HCT116 (cell line): ENCODE results near the gene RRAD. TPM values are rescaled to one million over a fixed set of nuclear protein-coding genes. Genes with fewer than 3 reads are reported as not detected.

Experiments
- ATAC-seq: fragments of 200-7000 bp; cut with Tn5 transposase; 2 replicates; pipeline ENCODE4 v1.9.1; 2020; ENCODE audit warnings: mild to moderate bottlenecking, moderate library complexity
- BruUV-seq: library from RNA; stranded (reverse); fragments of 400-500 nt; replicated peaks from 2 replicates; lab custom pipeline; 2021; lab: Mats Ljungman, UMichigan
- CTCF ChIA-PET: fragments of 300-600 bp; sonication (Branson Sonifier 250); formaldehyde crosslinking; loops from one replicate; lab custom pipeline; 2021; ENCODE audit warnings: antibody characterized with exemption; lab: Charles Lee
- POLR2A ChIA-PET: fragments of 300-600, 350-600 bp; sonication (Branson Sonifier 250); formaldehyde crosslinking; loops from one replicate; lab custom pipeline; 2021; ENCODE audit warnings: antibody characterized with exemption; lab: Charles Lee
- RAD21 ChIA-PET, 2 experiments: fragments of 300-600 bp; sonication (Branson Sonifier 250); formaldehyde crosslinking; loops; one replicate each; lab custom pipeline; 2023; ENCODE audit warnings: low total read pairs in 2 of 2; ENCODE audit not compliant: uncharacterized antibody in 2 of 2, unreplicated experiment in 2 of 2, low non-redundant PET in 1 of 2; lab: Charles Lee
- DNase-seq: peaks from one replicate; pipeline ENCODE4 v3.0.0-alpha.2; 2010; ENCODE audit warnings: low read depth, low spot score
- H2AFZ ChIP-seq: fragments of 200-600 bp; shearing (Covaris generic), sonication (generic); 2 replicates; pipeline ENCODE4 v1.6.1; 2017; ENCODE audit warnings: low read depth, mixed run types, mixed read lengths, antibody characterized with exemption, low read length; ENCODE audit not compliant: poor library complexity, severe bottlenecking
- H3K27ac ChIP-seq: 2 replicates; pipeline ENCODE4 v1.5.1; 2012; ENCODE audit warnings: low read depth, low read length
- H3K27me3 ChIP-seq: fragments of 200-600 bp; sonication (generic); 2 replicates; pipeline ENCODE4 v1.6.1; 2016; ENCODE audit warnings: mixed run types, low read length, mixed read lengths; ENCODE audit not compliant: insufficient read depth
- H3K36me3 ChIP-seq, 2 experiments: fragments of 200-500 bp in 1 of 2; fragments of 200-600 bp in 1 of 2; sonication (Bioruptor generic) in 1 of 2; sonication (generic) in 1 of 2; 2 replicates each; pipeline versions ENCODE4 v1.5.1 to v1.6.1; 2014 to 2016; ENCODE audit warnings: low read length in 2 of 2, inconsistent platforms in 1 of 2, mixed read lengths in 1 of 2, mixed run types in 1 of 2; ENCODE audit not compliant: insufficient read depth in 2 of 2, control insufficient read depth in 1 of 2
- H3K4me1 ChIP-seq, 2 experiments: fragments of 200-600 bp in 1 of 2; sonication (generic) in 1 of 2; 2 replicates each; pipeline versions ENCODE4 v1.5.1 to v1.6.1; 2012 to 2017; ENCODE audit warnings: low read length in 2 of 2, inconsistent platforms in 1 of 2, mild to moderate bottlenecking in 1 of 2, mixed read lengths in 1 of 2, mixed run types in 1 of 2, moderate library complexity in 1 of 2; ENCODE audit not compliant: insufficient read depth in 2 of 2, control insufficient read depth in 1 of 2
- H3K4me2 ChIP-seq: fragments of 200-600 bp; sonication (generic); 2 replicates; pipeline ENCODE4 v1.6.1; 2017; ENCODE audit warnings: mixed run types, low read length, mixed read lengths
- H3K4me3 ChIP-seq, 2 experiments: fragments of 200-600 bp in 1 of 2; sonication (generic) in 1 of 2; replicated peaks in 1 of 2; 2 replicates each; pipeline ENCODE4 v1.5.1; 2011 to 2016; ENCODE audit warnings: low read length in 2 of 2, control low read depth in 1 of 2, low read depth in 1 of 2, mild to moderate bottlenecking in 1 of 2, mixed read lengths in 1 of 2, mixed run types in 1 of 2
- H3K79me2 ChIP-seq: fragments of 200-600 bp; sonication (generic); 2 replicates; pipeline ENCODE4 v1.6.1; 2017; ENCODE audit warnings: mild to moderate bottlenecking, mixed run types, low read length, moderate library complexity, mixed read lengths; ENCODE audit not compliant: insufficient read depth
- H3K9ac ChIP-seq: fragments of 200-600 bp; sonication (generic); 2 replicates; pipeline ENCODE4 v1.6.1; 2016; ENCODE audit warnings: low read length, mixed read lengths
- H3K9me2 ChIP-seq: fragments of 200-600 bp; sonication (generic), shearing (Covaris generic); 2 replicates; pipeline ENCODE4 v1.6.1; 2017; ENCODE audit warnings: mixed run types, mild to moderate bottlenecking, moderate library complexity; ENCODE audit not compliant: insufficient read depth
- H3K9me3 ChIP-seq, 2 experiments: fragments of 200-500 bp in 1 of 2; fragments of 200-600 bp in 1 of 2; sonication (Bioruptor generic) in 1 of 2; sonication (generic) in 1 of 2; 2 replicates each; pipeline ENCODE4 v1.6.1; 2014 to 2017; ENCODE audit warnings: low read length in 2 of 2, mixed read lengths in 2 of 2, inconsistent platforms in 1 of 2, low read depth in 1 of 2, mild to moderate bottlenecking in 1 of 2, mixed run types in 1 of 2, moderate library complexity in 1 of 2; ENCODE audit not compliant: control insufficient read depth in 1 of 2, insufficient read depth in 1 of 2
- H4K20me1 ChIP-seq: fragments of 200-600 bp; sonication (generic), shearing (Covaris generic); 2 replicates; pipeline ENCODE4 v1.6.1; 2017; ENCODE audit warnings: mixed run types, mild to moderate bottlenecking, moderate library complexity; ENCODE audit not compliant: insufficient read depth
- CEBPB ChIP-seq: IDR thresholded peaks from 2 replicates; pipeline ENCODE4 v1.6.1; 2012; ENCODE audit warnings: low read depth
- ELF1 ChIP-seq: IDR thresholded peaks from 2 replicates; pipeline ENCODE4 v1.6.1; 2012; ENCODE audit warnings: low read depth, borderline replicate concordance
- EZH2phosphoT487 ChIP-seq: fragments of 200-600 bp; IDR thresholded peaks from 2 replicates; pipeline ENCODE4 v1.6.1; 2018; ENCODE audit warnings: antibody characterized with exemption, borderline replicate concordance
- JUND ChIP-seq: IDR thresholded peaks from 2 replicates; pipeline ENCODE4 v1.6.1; 2012
- SIN3A ChIP-seq: IDR thresholded peaks from 2 replicates; pipeline ENCODE4 v1.6.1; 2012; ENCODE audit warnings: low read depth
- TCF7L2 ChIP-seq: IDR thresholded peaks from 2 replicates; pipeline ENCODE4 v1.7.0; 2011; ENCODE audit warnings: borderline replicate concordance, inconsistent platforms; ENCODE audit not compliant: insufficient read depth, insufficient read length; ENCODE audit errors: extremely low read depth
- ZFX ChIP-seq: fragments of 450-650 bp; IDR thresholded peaks from 2 replicates; pipeline ENCODE4 v1.6.1; 2017
- intact Hi-C: fragments of 100-400 bp; cut with micrococcal nuclease; formaldehyde crosslinking; loops from 2 replicates; pipeline ENCODE4 v1.10.0; 2022
- total RNA-seq: library from RNA; stranded (reverse); gene quantifications from one replicate; pipeline ENCODE4 v1.2.1, GENCODE V29; 2021; ENCODE audit not compliant: unreplicated experiment
- TF ChIP-seq, protein P1 (sequence below): IDR thresholded peaks from 2 replicates; pipeline ENCODE4 v1.6.1; 2011; ENCODE audit warnings: mild to moderate bottlenecking, low read length, moderate library complexity; ENCODE audit not compliant: insufficient replicate concordance; ENCODE audit errors: extremely low read depth
- TF ChIP-seq, protein P2 (sequence below): IDR thresholded peaks from 2 replicates; pipeline ENCODE4 v1.6.1; 2012; ENCODE audit warnings: low read depth

The RRAD gene
- total RNA-seq, 1 experiment from 2014 or later, result 2.2 TPM

DNA sequence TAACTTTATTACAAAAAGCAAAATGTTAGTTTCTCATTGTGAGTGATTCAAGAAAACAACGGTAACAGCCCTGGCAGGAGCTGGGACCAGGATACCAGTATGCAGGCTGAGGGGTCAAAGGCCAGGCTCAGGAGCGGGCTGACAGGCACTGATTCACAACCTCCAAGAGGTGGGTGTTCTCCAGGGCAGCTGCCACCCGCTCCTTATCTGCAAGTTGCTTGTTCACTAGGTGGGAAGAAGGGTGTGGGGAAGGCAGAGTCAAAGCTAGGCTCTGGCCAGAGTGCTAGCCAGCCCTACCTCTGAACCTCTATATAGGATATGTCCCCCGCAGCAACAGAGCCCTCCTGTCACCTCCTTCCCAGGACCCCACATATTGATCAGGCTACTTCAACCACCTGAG is 6.7 kb upstream of the RRAD start:
- H3K4me2 ChIP-seq, result no peak overlapping the region
- DNase-seq (no peak), ATAC-seq (no peak)
- no peak overlapping the region; the same call in 1 of the 2 replicates for H3K9ac ChIP-seq
- no peak overlapping the region for H2AFZ ChIP-seq
- RAD21 ChIA-PET, result no interaction called here
- peaks cover 15 to 51% of the 10 kb centered on the region in 2 experiments for H3K4me1 ChIP-seq
- no peak for TF ChIP-seq SIN3A
- no peak for TF ChIP-seq CEBPB
- TF ChIP-seq ELF1, result no peak
- TF ChIP-seq, protein P1, sequence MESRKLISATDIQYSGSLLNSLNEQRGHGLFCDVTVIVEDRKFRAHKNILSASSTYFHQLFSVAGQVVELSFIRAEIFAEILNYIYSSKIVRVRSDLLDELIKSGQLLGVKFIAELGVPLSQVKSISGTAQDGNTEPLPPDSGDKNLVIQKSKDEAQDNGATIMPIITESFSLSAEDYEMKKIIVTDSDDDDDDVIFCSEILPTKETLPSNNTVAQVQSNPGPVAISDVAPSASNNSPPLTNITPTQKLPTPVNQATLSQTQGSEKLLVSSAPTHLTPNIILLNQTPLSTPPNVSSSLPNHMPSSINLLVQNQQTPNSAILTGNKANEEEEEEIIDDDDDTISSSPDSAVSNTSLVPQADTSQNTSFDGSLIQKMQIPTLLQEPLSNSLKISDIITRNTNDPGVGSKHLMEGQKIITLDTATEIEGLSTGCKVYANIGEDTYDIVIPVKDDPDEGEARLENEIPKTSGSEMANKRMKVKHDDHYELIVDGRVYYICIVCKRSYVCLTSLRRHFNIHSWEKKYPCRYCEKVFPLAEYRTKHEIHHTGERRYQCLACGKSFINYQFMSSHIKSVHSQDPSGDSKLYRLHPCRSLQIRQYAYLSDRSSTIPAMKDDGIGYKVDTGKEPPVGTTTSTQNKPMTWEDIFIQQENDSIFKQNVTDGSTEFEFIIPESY, result no peak
- no peak for TF ChIP-seq TCF7L2
- TF ChIP-seq, protein P2, sequence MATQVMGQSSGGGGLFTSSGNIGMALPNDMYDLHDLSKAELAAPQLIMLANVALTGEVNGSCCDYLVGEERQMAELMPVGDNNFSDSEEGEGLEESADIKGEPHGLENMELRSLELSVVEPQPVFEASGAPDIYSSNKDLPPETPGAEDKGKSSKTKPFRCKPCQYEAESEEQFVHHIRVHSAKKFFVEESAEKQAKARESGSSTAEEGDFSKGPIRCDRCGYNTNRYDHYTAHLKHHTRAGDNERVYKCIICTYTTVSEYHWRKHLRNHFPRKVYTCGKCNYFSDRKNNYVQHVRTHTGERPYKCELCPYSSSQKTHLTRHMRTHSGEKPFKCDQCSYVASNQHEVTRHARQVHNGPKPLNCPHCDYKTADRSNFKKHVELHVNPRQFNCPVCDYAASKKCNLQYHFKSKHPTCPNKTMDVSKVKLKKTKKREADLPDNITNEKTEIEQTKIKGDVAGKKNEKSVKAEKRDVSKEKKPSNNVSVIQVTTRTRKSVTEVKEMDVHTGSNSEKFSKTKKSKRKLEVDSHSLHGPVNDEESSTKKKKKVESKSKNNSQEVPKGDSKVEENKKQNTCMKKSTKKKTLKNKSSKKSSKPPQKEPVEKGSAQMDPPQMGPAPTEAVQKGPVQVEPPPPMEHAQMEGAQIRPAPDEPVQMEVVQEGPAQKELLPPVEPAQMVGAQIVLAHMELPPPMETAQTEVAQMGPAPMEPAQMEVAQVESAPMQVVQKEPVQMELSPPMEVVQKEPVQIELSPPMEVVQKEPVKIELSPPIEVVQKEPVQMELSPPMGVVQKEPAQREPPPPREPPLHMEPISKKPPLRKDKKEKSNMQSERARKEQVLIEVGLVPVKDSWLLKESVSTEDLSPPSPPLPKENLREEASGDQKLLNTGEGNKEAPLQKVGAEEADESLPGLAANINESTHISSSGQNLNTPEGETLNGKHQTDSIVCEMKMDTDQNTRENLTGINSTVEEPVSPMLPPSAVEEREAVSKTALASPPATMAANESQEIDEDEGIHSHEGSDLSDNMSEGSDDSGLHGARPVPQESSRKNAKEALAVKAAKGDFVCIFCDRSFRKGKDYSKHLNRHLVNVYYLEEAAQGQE, result no peak
- TF ChIP-seq JUND, result no peak
- TF ChIP-seq ZFX, result no peak
- no peak for TF ChIP-seq EZH2phosphoT487
- intact Hi-C loops, result no loop called here
- no peak overlapping the region for H3K27ac ChIP-seq
- peaks cover 49% of the 10 kb centered on the region for H3K79me2 ChIP-seq
- no peaks in the 10 kb centered on the region for H4K20me1 ChIP-seq
- no peaks in the 10 kb centered on the region for H3K9me3 ChIP-seq
- H3K36me3 ChIP-seq, result peaks cover under 1 to 7% of the 10 kb centered on the region in 2 experiments; a peak in 1 of 4 replicates
- BruUV-seq, result no TSS peak
- H3K27me3 ChIP-seq, result no peaks in the 10 kb centered on the region
- H3K9me2 ChIP-seq, result no peaks in the 10 kb centered on the region
- H3K4me3 ChIP-seq, result no peak overlapping the region
- CTCF ChIA-PET, result no interaction called here
- POLR2A ChIA-PET, result no interaction called here
